ENCODE measurements around the gene HDGF. TPM values are rescaled to one million over a fixed set of nuclear protein-coding genes. Genes with fewer than 3 reads are reported as not detected.
A peak's percentile ranks its signal among the peaks of the same experiment; 100 is the strongest.

Gene HDGF
- total and polyA plus RNA-seq, 9 of the 15 experiments (the other 6 are each of a cell fraction or from before 2014, with no cell fraction given) = 38.8 to 601 (median 400) TPM

GRCh38 chr1:156740741-156741480 lies 10.6 kb downstream of the HDGF start, which contains the start of gene MRPL24 (continued):
- no peak for TF ChIP-seq TSHZ1 (CRISPR knock-in tag; IDR thresholded peaks at IDR 0.05)
- TF ChIP-seq ZNF398 (CRISPR knock-in tag; IDR thresholded peaks at IDR 0.05) = no peak
- peak; percentile 98 for TF ChIP-seq ETS1 (conservative IDR thresholded peaks at IDR 0.05; ENCODE audit: control insufficient read depth, low read depth, low read length)
- TF ChIP-seq ELF2 (CRISPR knock-in tag; IDR thresholded peaks at IDR 0.05) = peak; percentile 92
- no peak for TF ChIP-seq TSC22D4 (tag; IDR thresholded peaks at IDR 0.05)
- TF ChIP-seq PHF21A (IDR thresholded peaks at IDR 0.05; ENCODE audit: borderline replicate concordance, low read depth) = no peak
- peak; percentile 100 for TF ChIP-seq ZNF143 (CRISPR knock-in tag; IDR thresholded peaks at IDR 0.05)
- TF ChIP-seq CCAR2 (IDR thresholded peaks at IDR 0.05; ENCODE audit: low read depth, low read length) = no peak
- no peak for TF ChIP-seq ZNF668 (CRISPR knock-in tag; IDR thresholded peaks at IDR 0.05)
- no peak for TF ChIP-seq CREB5 (CRISPR knock-in tag; IDR thresholded peaks at IDR 0.05)
- no peak for TF ChIP-seq ZNF696 (CRISPR knock-in tag; conservative IDR thresholded peaks at IDR 0.05)
- peak; percentile 40 for TF ChIP-seq ZFP36 (IDR thresholded peaks at IDR 0.05; ENCODE audit: low read depth, low read length, partially characterized antibody)
- no peak for TF ChIP-seq LEF1 (IDR thresholded peaks at IDR 0.05)
- peak; percentile 99 for TF ChIP-seq GABPB1 (CRISPR knock-in tag; IDR thresholded peaks at IDR 0.05)
- TF ChIP-seq FOXJ2 (tag; IDR thresholded peaks at IDR 0.05) = peak; percentile 92
- no peak for TF ChIP-seq XRCC3 (IDR thresholded peaks at IDR 0.05)
- TF ChIP-seq ZBTB49 (CRISPR knock-in tag; IDR thresholded peaks at IDR 0.05; ENCODE audit: borderline replicate concordance) = no peak

All from K562 (cell line).